ENCODE data around the gene CDR2. TPM values are rescaled to one million over a fixed set of nuclear protein-coding genes. Genes with fewer than 3 reads are reported as not detected.

CDR2 gene
- total and polyA plus RNA-seq, 9 of the 15 experiments (the other 6 are each of a cell fraction or from before 2014, with no cell fraction given): 4.6 to 30.3 (median 19.9) TPM

DNA sequence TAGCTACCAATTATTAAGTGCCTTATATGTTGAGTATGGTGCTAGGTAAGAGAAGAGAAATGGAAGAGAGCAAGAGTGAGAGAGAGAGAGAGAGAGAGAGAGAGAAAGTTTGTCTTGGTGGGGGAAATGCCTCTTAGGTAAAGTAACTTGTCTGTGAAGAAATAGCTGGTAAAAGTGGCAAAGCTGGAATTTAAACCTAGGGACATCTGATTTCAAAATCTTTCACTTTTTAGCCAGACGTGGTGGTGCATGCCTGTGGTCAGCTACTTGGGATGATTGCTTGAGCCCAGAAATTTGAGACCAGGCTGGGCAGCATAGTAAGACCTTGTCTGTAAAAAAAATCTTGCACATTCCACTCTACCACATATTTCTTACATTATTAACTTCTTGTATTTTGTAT, 23.0 kb upstream of the CDR2 start:
- intact Hi-C loops (cut with micrococcal nuclease) (no loop called here), in situ Hi-C loops (cut with MboI) (loop anchor here (25.0 kb wide), 1 partner anchor 485 kb away; no protein-coding TSS in a partner anchor)
- no peaks in the 10 kb centered on the region for H3K79me2 ChIP-seq (ENCODE audit: control insufficient read depth, insufficient read depth, low read length)
- no peaks in the 10 kb centered on the region for H3K27me3 ChIP-seq (ENCODE audit: control insufficient read depth in 2 of 2, insufficient read depth in 2 of 2, low read length in 2 of 2)
- no peaks in the 10 kb centered on the region for H3K9me1 ChIP-seq (ENCODE audit: control insufficient read depth, insufficient read depth, low read length)
- no peak overlapping the region for H3K27ac ChIP-seq (ENCODE audit: extremely low read depth, low read depth, low read length)
- H3K4me1 ChIP-seq (replicated peaks in 1 of 2; ENCODE audit: control insufficient read depth in 2 of 2, insufficient read depth in 2 of 2, low read length in 2 of 2): no peaks in the 10 kb centered on the region
- ChIA-PET CTCF (ENCODE audit: low intra/inter-chr PET ratio) (no interaction called here), POLR2A (no interaction called here)
- H3K4me2 ChIP-seq (ENCODE audit: insufficient read depth, low read length): no peak overlapping the region
- no peak for ATAC-seq
- no peak overlapping the region for H3K4me3 ChIP-seq
- TF ChIP-seq, protein P1, sequence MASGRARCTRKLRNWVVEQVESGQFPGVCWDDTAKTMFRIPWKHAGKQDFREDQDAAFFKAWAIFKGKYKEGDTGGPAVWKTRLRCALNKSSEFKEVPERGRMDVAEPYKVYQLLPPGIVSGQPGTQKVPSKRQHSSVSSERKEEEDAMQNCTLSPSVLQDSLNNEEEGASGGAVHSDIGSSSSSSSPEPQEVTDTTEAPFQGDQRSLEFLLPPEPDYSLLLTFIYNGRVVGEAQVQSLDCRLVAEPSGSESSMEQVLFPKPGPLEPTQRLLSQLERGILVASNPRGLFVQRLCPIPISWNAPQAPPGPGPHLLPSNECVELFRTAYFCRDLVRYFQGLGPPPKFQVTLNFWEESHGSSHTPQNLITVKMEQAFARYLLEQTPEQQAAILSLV (tag; IDR thresholded peaks at IDR 0.05): no peak
- TF ChIP-seq THRB (CRISPR knock-in tag; conservative IDR thresholded peaks at IDR 0.05) (no peak), U2AF2 (optimal IDR thresholded peaks at IDR 0.05; ENCODE audit: low read depth, low read length) (no peak), CBX8 (IDR thresholded peaks at IDR 0.05; ENCODE audit: borderline replicate concordance, extremely low read depth, low read depth, low read length, poor library complexity, severe bottlenecking) (no peak), MECOM (CRISPR knock-in tag; IDR thresholded peaks at IDR 0.05) (no peak), HMG20A (CRISPR knock-in tag; conservative IDR thresholded peaks at IDR 0.05) (no peak), ZBTB33 (CRISPR knock-in tag; IDR thresholded peaks at IDR 0.05) (no peak), ZNF140 (CRISPR knock-in tag; IDR thresholded peaks at IDR 0.05) (no peak)
- DNase-seq (ENCODE audit: extremely low read depth in 1 of 4, low spot score in 3 of 4): no peak
- H3K9ac ChIP-seq (ENCODE audit: insufficient read depth in 1 of 2, low read depth in 2 of 2, low read length in 2 of 2): no peak overlapping the region
- 6% methylated on average over 1 of the region's 1 CpG for WGBS (ENCODE audit: insufficient coverage, low coverage, missing lambda C conversion rate)
- no peak for FAIRE-seq
- no TSS peak for BruUV-seq (replicated peaks)
- no peak overlapping the region for H2AFZ ChIP-seq (ENCODE audit: low read depth, low read length)
- no peaks in the 10 kb centered on the region for H3K9me3 ChIP-seq (replicated peaks; ENCODE audit: control insufficient read depth, insufficient read depth, low read depth, low read length)
- no peaks in the 10 kb centered on the region for H3K36me3 ChIP-seq (ENCODE audit: control insufficient read depth, insufficient read depth, low read length)
- H4K20me1 ChIP-seq (replicated peaks; ENCODE audit: control insufficient read depth, insufficient read depth, low read length): no peaks in the 10 kb centered on the region
